A673 (cell line): ENCODE results near the gene NUP85. TPM values are rescaled to one million over a fixed set of nuclear protein-coding genes. Genes with fewer than 3 reads are reported as not detected.
A peak's percentile ranks its signal among the peaks of the same experiment; 100 is the strongest.

Source experiments
- BruUV-seq: library from RNA; stranded (reverse); fragments of 400-500 nt; replicated peaks from 2 replicates; lab custom pipeline; 2021; lab: Mats Ljungman, UMichigan
- CTCF ChIA-PET: fragments of 300-600 bp; sonication (Branson Sonifier 250); formaldehyde crosslinking; loops from one replicate; lab custom pipeline; 2022; ENCODE audit warnings: antibody characterized with exemption; lab: Charles Lee
- POLR2A ChIA-PET: fragments of 300-600 bp; sonication (Branson Sonifier 250); formaldehyde crosslinking; loops from one replicate; lab custom pipeline; 2022; ENCODE audit warnings: antibody characterized with exemption; ENCODE audit not compliant: low non-redundant PET; lab: Charles Lee
- DNase-seq: peaks from one replicate; pipeline ENCODE4 v3.0.0-alpha.2; 2015; ENCODE audit warnings: low spot score
- H3K27ac ChIP-seq: fragments of 200-600 bp; sonication (generic); 2 replicates; pipeline ENCODE4 v1.5.1; 2016; ENCODE audit warnings: mixed run types, low read depth, mild to moderate bottlenecking, mixed read lengths, antibody characterized with exemption, low read length; ENCODE audit not compliant: poor library complexity, severe bottlenecking
- H3K27me3 ChIP-seq: fragments of 200-600 bp; sonication (generic); replicated peaks from 2 replicates; pipeline ENCODE4 v1.6.1; 2017; ENCODE audit warnings: mixed run types, low read depth, mild to moderate bottlenecking, mixed read lengths, antibody characterized with exemption, low read length; ENCODE audit not compliant: insufficient read depth, poor library complexity
- H3K36me3 ChIP-seq: fragments of 200-600 bp; sonication (generic); 2 replicates; pipeline ENCODE4 v1.6.1; 2016; ENCODE audit warnings: mixed run types, mild to moderate bottlenecking, mixed read lengths, antibody characterized with exemption, low read length; ENCODE audit not compliant: insufficient read depth, poor library complexity, severe bottlenecking
- H3K4me1 ChIP-seq: fragments of 200-600 bp; sonication (generic); 2 replicates; pipeline ENCODE4 v1.6.1; 2017; ENCODE audit warnings: mixed run types, mild to moderate bottlenecking, mixed read lengths, antibody characterized with exemption, low read length; ENCODE audit not compliant: insufficient read depth, poor library complexity, severe bottlenecking
- H3K4me3 ChIP-seq: fragments of 200-600 bp; sonication (generic); 2 replicates; pipeline ENCODE4 v1.5.1; 2016; ENCODE audit warnings: low read depth, mixed run types, mild to moderate bottlenecking, mixed read lengths, low read length; ENCODE audit not compliant: poor library complexity, severe bottlenecking
- H3K9me3 ChIP-seq: fragments of 200-600 bp; sonication (generic); 2 replicates; pipeline ENCODE4 v1.6.1; 2016; ENCODE audit warnings: mixed run types, low read depth, mild to moderate bottlenecking, mixed read lengths, antibody characterized with exemption, low read length; ENCODE audit not compliant: poor library complexity, severe bottlenecking
- EZH2 ChIP-seq: fragments of 200-600 bp; sonication (generic); IDR thresholded peaks from 2 replicates; pipeline ENCODE4 v1.6.1; 2017; ENCODE audit warnings: borderline replicate concordance, low read depth, mild to moderate bottlenecking, mixed read lengths, antibody characterized with exemption, low read length; ENCODE audit not compliant: poor library complexity, severe bottlenecking
- intact Hi-C: fragments of 100-400 bp; cut with micrococcal nuclease; formaldehyde crosslinking; loops from one replicate; pipeline ENCODE4 v1.10.0; 2022; ENCODE audit not compliant: unreplicated experiment
- total RNA-seq: library from RNA; stranded (reverse); gene quantifications from 2 replicates; pipeline ENCODE4 v1.2.3, GENCODE V29; 2021
- TF ChIP-seq, protein P1 (sequence below): fragments of 300-800, 200-600 bp; sonication (generic); conservative IDR thresholded peaks from 2 replicates; pipeline ENCODE4 v1.5.1; 2017; ENCODE audit warnings: low read depth, mild to moderate bottlenecking, antibody characterized with exemption, low read length, moderate library complexity, mixed read lengths

The NUP85 gene
- total RNA-seq, 1 experiment from 2014 or later, result 140 TPM

DNA sequence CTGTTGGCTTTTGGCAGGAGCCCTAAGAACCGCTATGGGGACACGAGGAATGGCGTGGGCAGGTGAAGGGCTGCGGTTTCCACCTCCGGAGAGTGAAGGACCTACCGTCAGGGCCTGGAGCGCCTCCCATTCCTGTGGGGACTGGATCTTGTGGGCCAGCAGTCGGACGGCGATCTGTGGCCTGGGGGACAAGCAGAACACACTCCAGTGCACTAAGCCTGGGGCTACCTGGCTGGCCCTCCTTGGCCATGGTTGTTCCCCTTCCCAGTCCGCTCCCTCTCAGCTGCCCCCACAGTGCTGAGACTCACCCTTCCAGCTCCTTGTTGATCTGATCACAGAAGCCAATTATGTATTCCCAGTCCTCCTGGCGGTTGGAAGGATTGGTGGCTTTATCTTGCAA, 40.9 kb downstream of the NUP85 start:
- CTCF ChIA-PET, result interaction anchor here (0.5 kb wide), 1 partner anchor 17 kb away, joined by 7 read pairs; no protein-coding TSS in a partner anchor
- Histone ChIP-seq H3K27ac (no peak overlapping the region), H3K36me3 (peaks cover 45% of the 10 kb centered on the region), H3K4me1 (peaks cover 4% of the 10 kb centered on the region), H3K9me3 (no peaks in the 10 kb centered on the region), H3K4me3 (no peak overlapping the region), H3K27me3 (no peaks in the 10 kb centered on the region)
- BruUV-seq, result no TSS peak
- POLR2A ChIA-PET, result no interaction called here
- TF ChIP-seq EZH2, result no peak
- DNase-seq, result no peak
- intact Hi-C loops, result no loop called here

DNA sequence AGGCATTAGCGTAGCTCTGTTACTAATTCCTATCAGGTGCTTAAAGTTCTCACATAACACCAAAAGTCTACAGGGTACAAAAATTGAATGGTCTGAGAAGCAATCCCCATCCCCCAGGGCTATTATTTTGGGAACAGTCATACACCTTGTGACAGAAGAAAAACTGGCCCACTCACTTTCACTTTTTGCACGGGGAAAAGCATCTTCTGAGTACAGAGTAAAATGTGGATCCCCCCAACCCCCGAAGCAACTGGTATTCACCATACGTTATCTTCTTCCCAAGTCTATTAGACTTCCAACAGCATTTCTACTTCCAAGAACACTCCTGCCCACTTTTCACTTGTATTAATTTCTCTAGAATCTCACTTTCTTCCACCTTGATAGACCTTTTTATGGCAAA, 44.1 kb downstream of the NUP85 start:
- peaks cover 4% of the 10 kb centered on the region for H3K4me1 ChIP-seq
- H3K9me3 ChIP-seq, result no peaks in the 10 kb centered on the region
- ChIA-PET CTCF (interaction anchor here (0.6 to 1.3 kb wide), 2 partner anchors 9 to 290 kb away, joined by 4 to 6 read pairs; no protein-coding TSS in a partner anchor), POLR2A (no interaction called here)
- no peak overlapping the region for H3K4me3 ChIP-seq
- intact Hi-C loops, result no loop called here
- BruUV-seq, result no TSS peak
- peaks cover 14% of the 10 kb centered on the region for H3K36me3 ChIP-seq
- no peaks in the 10 kb centered on the region for H3K27me3 ChIP-seq
- peak overlapping the region; percentile 14 for H3K27ac ChIP-seq
- TF ChIP-seq EZH2, result no peak
- TF ChIP-seq, protein P1, sequence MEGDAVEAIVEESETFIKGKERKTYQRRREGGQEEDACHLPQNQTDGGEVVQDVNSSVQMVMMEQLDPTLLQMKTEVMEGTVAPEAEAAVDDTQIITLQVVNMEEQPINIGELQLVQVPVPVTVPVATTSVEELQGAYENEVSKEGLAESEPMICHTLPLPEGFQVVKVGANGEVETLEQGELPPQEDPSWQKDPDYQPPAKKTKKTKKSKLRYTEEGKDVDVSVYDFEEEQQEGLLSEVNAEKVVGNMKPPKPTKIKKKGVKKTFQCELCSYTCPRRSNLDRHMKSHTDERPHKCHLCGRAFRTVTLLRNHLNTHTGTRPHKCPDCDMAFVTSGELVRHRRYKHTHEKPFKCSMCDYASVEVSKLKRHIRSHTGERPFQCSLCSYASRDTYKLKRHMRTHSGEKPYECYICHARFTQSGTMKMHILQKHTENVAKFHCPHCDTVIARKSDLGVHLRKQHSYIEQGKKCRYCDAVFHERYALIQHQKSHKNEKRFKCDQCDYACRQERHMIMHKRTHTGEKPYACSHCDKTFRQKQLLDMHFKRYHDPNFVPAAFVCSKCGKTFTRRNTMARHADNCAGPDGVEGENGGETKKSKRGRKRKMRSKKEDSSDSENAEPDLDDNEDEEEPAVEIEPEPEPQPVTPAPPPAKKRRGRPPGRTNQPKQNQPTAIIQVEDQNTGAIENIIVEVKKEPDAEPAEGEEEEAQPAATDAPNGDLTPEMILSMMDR, result no peak
- no peak for DNase-seq

GRCh38 chr17:75250009-75250471, 44.6 kb downstream of the NUP85 start:
- no peak overlapping the region for H3K4me3 ChIP-seq
- POLR2A ChIA-PET, result interaction anchor here (0.6 kb wide), 1 partner anchor 39 kb away, joined by 5 read pairs; the partner anchor contains the start of gene SLC25A19

More at GRCh38 chr17:75250009-75250471, 44.6 kb downstream of the NUP85 start:
- no peaks in the 10 kb centered on the region for H3K27me3 ChIP-seq
- TF ChIP-seq EZH2, result no peak
- TF ChIP-seq, protein P1, result no peak
- no peaks in the 10 kb centered on the region for H3K9me3 ChIP-seq
- H3K27ac ChIP-seq, result peak overlapping the region; percentile 14
- peak; percentile 52 for DNase-seq
- no TSS peak for BruUV-seq
- CTCF ChIA-PET, result interaction anchor here (0.6 to 1.3 kb wide), 2 partner anchors 10 to 291 kb away, joined by 4 to 6 read pairs; no protein-coding TSS in a partner anchor
- peaks cover 4% of the 10 kb centered on the region for H3K4me1 ChIP-seq
- intact Hi-C loops, result no loop called here
- H3K36me3 ChIP-seq, result peaks cover 14% of the 10 kb centered on the region
